HG02642 (cell line): Measurements from ENCODE around the gene ZNF136.

ENCODE experiments used
- ATAC-seq: cut with Tn5 transposase; IDR thresholded peaks from one replicate; pipeline ENCODE4 v1.9.1; 2021; ENCODE audit warnings: mild to moderate bottlenecking; ENCODE audit not compliant: unreplicated experiment, poor library complexity

ZNF136 gene

GRCh38 chr19:12180377-12180776, 17.5 kb downstream of the ZNF136 start:
- ATAC-seq, result no peak

- ATAC-seq, result no peak
Observed at GRCh38 chr19:12187625-12188024, 24.7 kb downstream of the ZNF136 start.

GRCh38 chr19:12194827-12195731, 32.2 kb downstream of the ZNF136 start:
- ATAC-seq, result no peak

- ATAC-seq, result no peak
Observed at GRCh38 chr19:12198136-12198535, 35.2 kb downstream of the ZNF136 start.

- ATAC-seq, result no peak
Observed at GRCh38 chr19:12199757-12200419, 37.0 kb downstream of the ZNF136 start.

- no peak for ATAC-seq
Observed at GRCh38 chr19:12202250-12202649, 39.4 kb downstream of the ZNF136 start.

- no peak for ATAC-seq
Observed at GRCh38 chr19:12205296-12205695, 42.4 kb downstream of the ZNF136 start.

- no peak for ATAC-seq
Observed at GRCh38 chr19:12208221-12208620, 45.3 kb downstream of the ZNF136 start.

GRCh38 chr19:12217332-12217731, 54.4 kb downstream of the ZNF136 start:
- no peak for ATAC-seq

GRCh38 chr19:12222980-12223630, 60.2 kb downstream of the ZNF136 start:
- ATAC-seq, result no peak

GRCh38 chr19:12224676-12225075, 61.8 kb downstream of the ZNF136 start:
- no peak for ATAC-seq

- ATAC-seq, result no peak
Observed at GRCh38 chr19:12229990-12230389, 67.1 kb downstream of the ZNF136 start.

- no peak for ATAC-seq
Observed at GRCh38 chr19:12230751-12231733, 68.1 kb downstream of the ZNF136 start.

- ATAC-seq, result no peak
Observed at GRCh38 chr19:12232961-12233360, 70.1 kb downstream of the ZNF136 start.

- ATAC-seq, result no peak
Observed at GRCh38 chr19:12237143-12237839, 74.4 kb downstream of the ZNF136 start.
